ENCODE measurements around the gene RAB38.

DNA sequence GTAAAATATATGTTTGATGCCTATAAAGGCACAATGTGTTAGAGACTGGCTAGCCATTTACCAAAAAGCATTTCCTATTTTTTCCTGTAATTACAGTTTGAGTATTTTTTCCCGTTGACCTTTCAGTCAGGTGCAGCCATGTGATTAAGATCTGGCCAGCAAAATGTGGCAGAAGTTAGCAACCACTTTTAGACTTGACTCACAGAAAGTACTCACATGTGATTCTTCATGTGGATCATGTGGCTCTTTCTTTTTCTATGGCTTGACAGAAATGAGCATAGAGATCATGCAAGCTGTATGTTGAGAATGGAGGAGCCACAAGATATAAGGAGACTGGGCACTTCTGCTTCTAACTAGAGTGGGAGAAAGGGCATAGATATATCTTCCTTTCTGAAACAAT, 27.3 kb upstream of the RAB38 start:
- no peak for TF ChIP-seq TEAD4 (CRISPR knock-in tag; IDR thresholded peaks at IDR 0.05)
- TF ChIP-seq, protein P1, sequence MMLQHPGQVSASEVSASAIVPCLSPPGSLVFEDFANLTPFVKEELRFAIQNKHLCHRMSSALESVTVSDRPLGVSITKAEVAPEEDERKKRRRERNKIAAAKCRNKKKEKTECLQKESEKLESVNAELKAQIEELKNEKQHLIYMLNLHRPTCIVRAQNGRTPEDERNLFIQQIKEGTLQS (CRISPR knock-in tag; conservative IDR thresholded peaks at IDR 0.05), result no peak
- TF ChIP-seq, protein P2, sequence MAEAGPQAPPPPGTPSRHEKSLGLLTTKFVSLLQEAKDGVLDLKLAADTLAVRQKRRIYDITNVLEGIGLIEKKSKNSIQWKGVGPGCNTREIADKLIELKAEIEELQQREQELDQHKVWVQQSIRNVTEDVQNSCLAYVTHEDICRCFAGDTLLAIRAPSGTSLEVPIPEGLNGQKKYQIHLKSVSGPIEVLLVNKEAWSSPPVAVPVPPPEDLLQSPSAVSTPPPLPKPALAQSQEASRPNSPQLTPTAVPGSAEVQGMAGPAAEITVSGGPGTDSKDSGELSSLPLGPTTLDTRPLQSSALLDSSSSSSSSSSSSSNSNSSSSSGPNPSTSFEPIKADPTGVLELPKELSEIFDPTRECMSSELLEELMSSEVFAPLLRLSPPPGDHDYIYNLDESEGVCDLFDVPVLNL (CRISPR knock-in tag; IDR thresholded peaks at IDR 0.05; ENCODE audit: borderline replicate concordance, low read depth), result no peak

Measured in WTC11 (cell line).